MCF 10A (cell line): Measurements from ENCODE around the gene COBL. TPM values are rescaled to one million over a fixed set of nuclear protein-coding genes. Genes with fewer than 3 reads are reported as not detected.

ENCODE experiments used
- BruUV-seq: library from RNA; stranded (reverse); fragments of 400-500 nt; replicated peaks from 2 replicates; lab custom pipeline; 2021; lab: Mats Ljungman, UMichigan
- CTCF ChIA-PET: fragments of 300-600 bp; sonication (Branson Sonifier 250); formaldehyde crosslinking; extraction: SDS; loops from one replicate; lab custom pipeline; 2021; ENCODE audit warnings: antibody characterized with exemption, inconsistent platforms; lab: Yijun Ruan, JAX
- POLR2A ChIA-PET: fragments of 300-600, 350-650 bp; sonication (Branson Sonifier 250); formaldehyde crosslinking; extraction: SDS; loops from one replicate; lab custom pipeline; 2020; ENCODE audit warnings: antibody characterized with exemption, inconsistent platforms; lab: Yijun Ruan, JAX
- DNase-seq: peaks from one replicate; pipeline ENCODE4 v3.0.0-alpha.2; 2018; ENCODE audit not compliant: unreplicated experiment
- H3K27ac Mint-ChIP-seq: one replicate; pipeline ENCODE4 v1.8.0; 2022; ENCODE audit warnings: mild to moderate bottlenecking, low read depth, mixed read lengths; ENCODE audit not compliant: unreplicated experiment
- H3K27me3 Mint-ChIP-seq: one replicate; pipeline ENCODE4 v1.8.0; 2022; ENCODE audit warnings: mixed read lengths; ENCODE audit not compliant: insufficient read depth, unreplicated experiment
- H3K36me3 Mint-ChIP-seq: one replicate; pipeline ENCODE4 v1.8.0; 2022; ENCODE audit warnings: mild to moderate bottlenecking, moderate library complexity, mixed read lengths; ENCODE audit not compliant: insufficient read depth, unreplicated experiment
- H3K4me1 Mint-ChIP-seq: one replicate; pipeline ENCODE4 v1.8.0; 2022; ENCODE audit warnings: mixed read lengths; ENCODE audit not compliant: insufficient read depth, unreplicated experiment
- H3K4me3 Mint-ChIP-seq: one replicate; pipeline ENCODE4 v1.8.0; 2022; ENCODE audit warnings: mild to moderate bottlenecking, moderate library complexity, mixed read lengths; ENCODE audit not compliant: unreplicated experiment
- H3K9me3 Mint-ChIP-seq: one replicate; pipeline ENCODE4 v1.8.0; 2022; ENCODE audit warnings: mixed read lengths; ENCODE audit not compliant: unreplicated experiment
- CTCF ChIP-seq: fragments of 200-600 bp; IDR thresholded peaks from one replicate; pipeline ENCODE4 v1.8.0; 2022; ENCODE audit warnings: antibody characterized with exemption, mild to moderate bottlenecking; ENCODE audit not compliant: unreplicated experiment
- intact Hi-C: fragments of 100-400 bp; cut with micrococcal nuclease; formaldehyde crosslinking; loops from 2 replicates; pipeline ENCODE4 v1.14.1; 2022
- total RNA-seq: library from RNA; stranded (reverse); gene quantifications from 2 replicates; pipeline ENCODE4 v1.2.3, GENCODE V29; 2022

Gene COBL
- total RNA-seq, 1 experiment from 2014 or later: 12.3 TPM

GRCh38 chr7:51265066-51265907, 51.3 kb downstream of the COBL start:
- H3K27me3 Mint-ChIP-seq: no peaks in the 10 kb centered on the region
- no peak for TF ChIP-seq CTCF
- ChIA-PET CTCF (interaction anchor here (0.6 kb wide), 1 partner anchor 94 kb away, joined by 3 read pairs; no protein-coding TSS in a partner anchor), POLR2A (no interaction called here)
- H3K27ac Mint-ChIP-seq: no peak overlapping the region
- no peak for DNase-seq
- no peaks in the 10 kb centered on the region for H3K36me3 Mint-ChIP-seq
- H3K4me1 Mint-ChIP-seq: peaks cover 8% of the 10 kb centered on the region
- H3K9me3 Mint-ChIP-seq: no peaks in the 10 kb centered on the region
- BruUV-seq: no TSS peak
- intact Hi-C loops: no loop called here
- H3K4me3 Mint-ChIP-seq: no peak overlapping the region

GRCh38 chr7:51263631-51264484, 52.8 kb downstream of the COBL start:
- Mint-ChIP-seq H3K27ac (no peak overlapping the region), H3K4me3 (no peak overlapping the region), H3K4me1 (peaks cover 8% of the 10 kb centered on the region), H3K36me3 (no peaks in the 10 kb centered on the region), H3K9me3 (no peaks in the 10 kb centered on the region), H3K27me3 (no peaks in the 10 kb centered on the region)
- intact Hi-C loops: no loop called here
- BruUV-seq: no TSS peak
- POLR2A ChIA-PET: no interaction called here
- TF ChIP-seq CTCF: no peak
- DNase-seq: no peak
- CTCF ChIA-PET: interaction anchor here (0.7 to 1.0 kb wide), 3 partner anchors 32 to 108 kb away, joined by 3 to 6 read pairs (median 3); no protein-coding TSS in a partner anchor

GRCh38 chr7:51262796-51263531, 53.6 kb downstream of the COBL start:
- no peak overlapping the region for H3K27ac Mint-ChIP-seq
- intact Hi-C loops: no loop called here
- POLR2A ChIA-PET: interaction anchor here (1.0 kb wide), 1 partner anchor 15 kb away, joined by 3 read pairs; no protein-coding TSS in a partner anchor
- no peaks in the 10 kb centered on the region for H3K9me3 Mint-ChIP-seq
- H3K4me1 Mint-ChIP-seq: peaks cover 8% of the 10 kb centered on the region
- TF ChIP-seq CTCF: no peak
- no peaks in the 10 kb centered on the region for H3K27me3 Mint-ChIP-seq
- no peaks in the 10 kb centered on the region for H3K36me3 Mint-ChIP-seq
- DNase-seq: no peak
- no TSS peak for BruUV-seq
- no peak overlapping the region for H3K4me3 Mint-ChIP-seq
- CTCF ChIA-PET: interaction anchor here (0.7 to 1.0 kb wide), 3 partner anchors 33 to 109 kb away, joined by 3 to 6 read pairs (median 3); no protein-coding TSS in a partner anchor
